Breast epithelium (tissue), 3 donors: ENCODE data around the gene MS4A4E.

Experiments
- POLR2AphosphoS5 ChIP-seq, 3 donors: sonication (generic); formaldehyde crosslinking; IDR thresholded peaks; one replicate each; pipeline ENCODE4 v1.6.1; 2017; ENCODE audit warnings: antibody characterized with exemption in 3 of 3
- TF ChIP-seq, protein P1 (sequence below), 3 donors: fragments of 450-650 bp; IDR thresholded peaks; one replicate each; pipeline ENCODE4 v1.5.1; 2016 to 2017; ENCODE audit warnings: antibody characterized with exemption in 3 of 3, mild to moderate bottlenecking in 3 of 3, moderate library complexity in 3 of 3

DNA sequence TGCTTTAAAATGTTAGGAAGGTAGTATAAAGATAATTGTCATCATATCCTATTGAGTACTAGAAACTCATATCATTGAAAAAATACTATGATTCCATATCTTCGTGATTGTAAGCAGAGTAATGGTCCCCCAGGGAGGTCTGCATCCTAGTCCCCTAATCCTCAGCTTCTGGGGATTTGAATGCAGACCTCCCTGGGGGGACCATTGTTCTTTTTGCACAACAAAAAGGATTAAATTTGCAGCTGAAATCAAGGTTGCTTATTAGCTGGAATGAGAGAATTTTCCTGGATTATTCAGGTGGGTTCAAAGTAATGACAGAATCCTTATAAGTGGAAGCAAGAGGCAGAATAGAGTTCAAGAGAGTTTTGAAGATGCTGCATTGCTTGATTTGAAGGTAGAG lies 34.0 kb downstream of the MS4A4E start:
- TF ChIP-seq, protein P1, sequence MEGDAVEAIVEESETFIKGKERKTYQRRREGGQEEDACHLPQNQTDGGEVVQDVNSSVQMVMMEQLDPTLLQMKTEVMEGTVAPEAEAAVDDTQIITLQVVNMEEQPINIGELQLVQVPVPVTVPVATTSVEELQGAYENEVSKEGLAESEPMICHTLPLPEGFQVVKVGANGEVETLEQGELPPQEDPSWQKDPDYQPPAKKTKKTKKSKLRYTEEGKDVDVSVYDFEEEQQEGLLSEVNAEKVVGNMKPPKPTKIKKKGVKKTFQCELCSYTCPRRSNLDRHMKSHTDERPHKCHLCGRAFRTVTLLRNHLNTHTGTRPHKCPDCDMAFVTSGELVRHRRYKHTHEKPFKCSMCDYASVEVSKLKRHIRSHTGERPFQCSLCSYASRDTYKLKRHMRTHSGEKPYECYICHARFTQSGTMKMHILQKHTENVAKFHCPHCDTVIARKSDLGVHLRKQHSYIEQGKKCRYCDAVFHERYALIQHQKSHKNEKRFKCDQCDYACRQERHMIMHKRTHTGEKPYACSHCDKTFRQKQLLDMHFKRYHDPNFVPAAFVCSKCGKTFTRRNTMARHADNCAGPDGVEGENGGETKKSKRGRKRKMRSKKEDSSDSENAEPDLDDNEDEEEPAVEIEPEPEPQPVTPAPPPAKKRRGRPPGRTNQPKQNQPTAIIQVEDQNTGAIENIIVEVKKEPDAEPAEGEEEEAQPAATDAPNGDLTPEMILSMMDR (IDR thresholded peaks at IDR 0.05) = no peak
- no peak for TF ChIP-seq POLR2AphosphoS5 (IDR thresholded peaks at IDR 0.05)
